Measurements from ENCODE around the gene KRTAP13-1.
A peak's percentile ranks its signal among the peaks of the same experiment; 100 is the strongest.

KRTAP13-1 gene, protein sequence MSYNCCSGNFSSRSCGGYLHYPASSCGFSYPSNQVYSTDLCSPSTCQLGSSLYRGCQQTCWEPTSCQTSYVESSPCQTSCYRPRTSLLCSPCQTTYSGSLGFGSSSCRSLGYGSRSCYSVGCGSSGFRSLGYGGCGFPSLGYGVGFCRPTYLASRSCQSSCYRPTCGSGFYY

DNA sequence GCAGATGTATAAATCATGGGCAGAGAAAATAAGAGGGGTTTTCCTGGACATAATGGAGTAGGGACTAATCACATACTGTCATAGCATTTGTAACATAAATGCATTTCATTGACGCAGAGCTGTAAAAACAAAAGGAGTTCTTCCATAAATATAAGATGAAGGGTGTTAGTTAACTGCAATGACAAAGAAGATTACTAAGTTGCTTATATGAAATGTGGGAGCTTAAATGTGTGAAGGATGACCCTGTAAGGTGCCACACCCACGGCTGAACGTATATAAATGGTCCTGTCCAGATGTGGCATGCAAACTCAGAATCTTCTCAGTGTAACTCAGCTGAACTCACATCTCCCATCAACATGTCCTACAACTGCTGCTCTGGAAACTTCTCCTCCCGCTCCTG is at the start of gene KRTAP13-1:
Gene KRTAP13-1, plus strand, starts transcription at position 301 of the 400 bp plus-strand sequence. Its CDS starts 56 bp downstream, at position 357.
- DNase-seq (ENCODE audit: low read depth, low spot score), result no peak
- no peak within 1 kb of the TSS for H3K27ac ChIP-seq

DNA sequence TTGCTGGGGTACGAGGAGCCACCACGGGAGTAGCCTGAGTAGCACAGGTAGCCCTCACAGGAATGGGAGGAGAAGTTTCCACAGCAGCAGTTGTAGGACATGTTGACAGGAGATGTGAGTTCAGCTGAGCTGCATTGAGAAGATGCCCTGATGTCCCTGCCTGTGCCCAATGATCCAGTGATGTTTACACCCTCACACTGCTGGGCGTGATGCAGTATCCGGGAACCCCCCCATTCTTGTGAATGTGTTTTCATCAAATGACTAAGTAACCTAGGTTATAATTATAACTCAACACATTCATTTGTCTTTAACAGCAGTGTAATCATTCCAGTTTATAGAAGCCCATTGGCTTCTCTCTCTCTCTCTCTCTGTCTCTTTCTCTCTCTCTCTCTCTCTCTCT is 47.3 kb upstream of the KRTAP13-1 start, which contains the start of gene KRTAP23-1:
Gene KRTAP23-1, minus strand, starts transcription at position 101 of the 400 bp plus-strand sequence. Its CDS starts 0 bp downstream, at position 101.
- no peak within 1 kb of the TSS for H3K27ac ChIP-seq
- DNase-seq (ENCODE audit: low read depth, low spot score), result no peak

DNA sequence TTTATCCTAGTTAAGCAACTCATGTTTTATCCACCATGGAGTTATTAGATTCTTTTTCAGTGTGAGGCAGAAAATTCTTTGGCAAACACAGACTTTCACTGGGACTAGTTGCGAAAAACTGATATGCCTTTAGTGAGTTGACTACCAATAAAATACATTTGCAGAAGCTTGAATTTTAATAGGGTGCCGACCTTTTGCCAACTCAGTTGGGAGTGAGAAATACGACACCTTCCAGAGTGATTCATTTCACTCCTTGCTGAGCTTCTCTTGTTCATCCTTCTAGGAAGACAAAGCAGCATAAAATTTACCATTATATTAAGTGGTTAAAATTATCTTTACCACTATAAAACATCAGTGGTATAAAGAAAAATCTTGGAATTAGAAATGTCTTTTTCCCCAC is 46.3 kb upstream of the KRTAP13-1 start:
- H3K27ac ChIP-seq, result no peak overlapping the region
- no peak for DNase-seq (ENCODE audit: low read depth, low spot score)

DNA sequence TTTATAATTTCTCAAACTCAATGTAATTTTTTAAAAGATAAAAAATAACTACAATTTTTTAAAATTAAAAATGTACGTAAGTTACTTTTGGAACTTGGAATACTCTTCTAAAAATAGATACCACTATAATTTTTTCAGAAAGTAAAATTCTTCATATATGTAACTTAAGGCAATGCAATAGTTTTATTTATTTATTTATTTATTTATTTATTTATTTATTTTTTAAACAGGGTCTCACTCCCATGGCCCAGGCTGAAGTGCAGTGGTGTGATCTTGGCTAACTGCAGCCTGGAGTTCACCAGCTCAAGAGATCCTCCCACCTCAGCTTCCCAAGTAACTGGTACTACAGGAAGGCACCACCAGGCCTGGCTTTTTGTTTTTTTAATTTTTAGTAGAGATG is 44.3 kb upstream of the KRTAP13-1 start:
- no peak for DNase-seq (ENCODE audit: low read depth, low spot score)
- no peak overlapping the region for H3K27ac ChIP-seq

DNA sequence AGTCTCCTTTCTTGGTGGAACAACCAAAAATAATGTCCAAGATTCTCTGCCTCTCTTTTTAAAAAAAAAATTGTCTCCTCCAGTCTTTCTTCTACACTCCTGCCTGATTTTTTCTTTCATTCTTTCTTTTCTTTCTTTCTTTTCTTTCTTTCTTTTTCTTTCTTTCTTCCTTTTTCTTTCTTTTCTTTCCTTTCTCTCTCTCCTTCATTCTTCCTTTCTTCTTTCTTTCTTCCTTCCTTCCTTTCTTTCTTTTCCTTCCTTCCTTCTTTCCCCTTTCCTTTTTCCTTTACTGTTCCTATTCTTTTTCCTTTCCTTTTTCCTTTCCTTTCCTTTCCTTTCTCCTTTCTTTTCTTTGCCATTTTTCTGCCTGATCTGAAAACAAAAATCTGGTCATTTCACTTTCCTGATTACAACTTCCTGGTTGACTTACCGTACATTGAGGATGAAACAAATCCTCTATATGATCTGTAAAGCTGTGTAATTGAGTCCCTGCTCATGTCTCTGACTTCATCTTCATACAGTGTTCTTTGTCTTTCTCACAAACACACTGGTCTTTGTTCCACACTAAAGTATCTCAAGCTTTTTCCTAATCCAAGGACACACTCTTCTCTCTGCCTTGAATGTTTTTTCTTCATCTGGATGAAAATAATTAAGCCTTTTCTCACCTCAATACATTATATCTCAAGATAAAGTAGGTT is 41.4 kb upstream of the KRTAP13-1 start:
- H3K27ac ChIP-seq, result no peak overlapping the region
- DNase-seq (ENCODE audit: low read depth, low spot score), result no peak

DNA sequence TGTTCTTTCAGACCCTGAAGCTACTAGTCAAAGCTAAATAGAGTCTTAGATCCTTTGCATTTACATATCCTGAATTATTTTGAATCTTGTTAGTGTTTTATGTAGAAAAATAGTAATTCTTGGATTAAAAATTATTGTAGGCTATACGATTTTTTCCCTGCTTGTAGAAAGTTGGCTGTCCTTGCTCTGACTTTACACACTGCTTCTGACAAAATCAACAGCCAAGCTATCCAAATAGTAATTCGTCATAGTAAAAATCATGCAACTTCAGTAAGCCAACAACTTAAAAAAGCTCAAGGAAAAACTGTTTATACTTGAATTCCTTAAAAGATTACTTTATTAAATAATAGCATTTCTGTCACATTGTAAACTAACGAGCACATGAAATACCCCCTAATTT is 39.9 kb upstream of the KRTAP13-1 start:
- no peak for DNase-seq (ENCODE audit: low read depth, low spot score)
- no peak overlapping the region for H3K27ac ChIP-seq

DNA sequence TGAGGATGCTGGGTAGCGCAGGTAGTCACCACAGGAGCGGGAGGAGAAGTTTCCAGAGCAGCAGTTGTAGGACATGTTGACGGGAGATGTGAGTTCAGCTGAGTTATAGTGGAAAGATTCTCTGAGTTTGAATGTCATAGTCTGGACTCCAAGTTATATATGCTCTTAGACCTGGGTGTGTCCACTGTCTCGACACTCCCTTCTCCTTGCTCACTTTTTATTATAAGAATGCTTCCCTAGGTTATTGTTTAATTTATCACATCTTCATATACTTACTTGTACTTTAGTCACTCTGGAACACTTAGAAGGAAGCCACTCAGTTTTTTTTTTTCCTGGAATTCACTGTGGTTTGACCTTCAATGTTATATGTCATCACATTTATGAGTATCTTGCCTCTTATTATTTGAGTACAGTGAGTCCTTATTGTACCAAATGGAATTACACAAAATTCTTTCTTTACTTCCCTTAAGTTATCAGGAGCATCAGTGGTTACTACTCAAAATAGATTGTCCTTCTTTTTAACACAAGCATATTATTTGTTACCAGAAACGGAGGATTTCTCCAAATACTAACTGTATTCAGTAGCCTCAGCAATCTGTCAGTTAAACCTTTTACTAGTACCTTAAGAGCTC is 23.6 kb upstream of the KRTAP13-1 start, which contains the start of gene KRTAP13-2:
Gene KRTAP13-2, minus strand, starts transcription at position 133 of the 632 bp plus-strand sequence. Its CDS starts 58 bp downstream, at position 75.
- no peak within 1 kb of the TSS for H3K27ac ChIP-seq
- DNase-seq (ENCODE audit: low read depth, low spot score), result no peak

DNA sequence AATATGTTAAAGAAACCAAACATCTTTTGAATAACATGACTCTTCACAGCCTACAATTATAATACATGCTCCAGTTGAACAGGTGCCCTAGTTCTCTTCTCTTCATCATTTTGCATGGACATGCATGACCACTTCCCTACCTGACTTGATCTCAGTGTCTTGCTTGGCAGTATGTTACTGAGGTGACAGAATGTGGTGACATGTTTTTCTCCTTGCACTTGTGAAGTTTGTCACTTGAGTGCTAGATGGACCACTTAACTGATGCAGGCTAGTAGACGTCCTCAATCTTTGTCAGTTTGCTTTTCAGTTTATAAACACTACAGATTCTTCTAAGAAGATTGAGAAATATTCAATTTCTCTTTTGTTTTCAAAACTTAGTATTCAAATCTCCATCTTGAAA is 13.6 kb upstream of the KRTAP13-1 start:
- H3K27ac ChIP-seq, result no peak overlapping the region
- DNase-seq (ENCODE audit: low read depth, low spot score), result no peak

DNA sequence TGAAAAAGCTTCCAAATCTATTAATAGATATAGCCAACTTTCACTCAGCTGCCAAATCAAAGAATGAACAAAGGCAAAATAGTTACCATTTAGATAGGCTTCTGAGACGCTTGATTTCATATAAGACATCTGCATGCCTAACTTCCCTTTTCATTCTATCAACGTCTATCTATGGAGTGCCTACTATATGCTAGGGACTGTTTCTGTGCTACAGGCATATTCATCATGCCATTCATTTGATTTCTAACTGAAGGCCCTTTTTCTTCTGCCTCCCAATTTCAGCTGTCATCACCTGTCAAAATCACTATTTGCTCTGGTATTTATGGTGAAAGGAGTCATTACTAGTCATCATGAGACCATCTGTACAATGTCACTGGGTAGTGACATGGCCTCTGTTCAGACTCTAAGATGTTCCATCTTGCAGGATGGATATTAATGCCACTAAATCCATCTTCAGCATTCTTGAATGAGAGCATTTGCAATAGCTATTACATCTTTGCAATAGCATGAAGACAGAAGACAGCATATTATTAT is 4.3 kb upstream of the KRTAP13-1 start:
- H3K27ac ChIP-seq, result no peak overlapping the region
- no peak for DNase-seq (ENCODE audit: low read depth, low spot score)

DNA sequence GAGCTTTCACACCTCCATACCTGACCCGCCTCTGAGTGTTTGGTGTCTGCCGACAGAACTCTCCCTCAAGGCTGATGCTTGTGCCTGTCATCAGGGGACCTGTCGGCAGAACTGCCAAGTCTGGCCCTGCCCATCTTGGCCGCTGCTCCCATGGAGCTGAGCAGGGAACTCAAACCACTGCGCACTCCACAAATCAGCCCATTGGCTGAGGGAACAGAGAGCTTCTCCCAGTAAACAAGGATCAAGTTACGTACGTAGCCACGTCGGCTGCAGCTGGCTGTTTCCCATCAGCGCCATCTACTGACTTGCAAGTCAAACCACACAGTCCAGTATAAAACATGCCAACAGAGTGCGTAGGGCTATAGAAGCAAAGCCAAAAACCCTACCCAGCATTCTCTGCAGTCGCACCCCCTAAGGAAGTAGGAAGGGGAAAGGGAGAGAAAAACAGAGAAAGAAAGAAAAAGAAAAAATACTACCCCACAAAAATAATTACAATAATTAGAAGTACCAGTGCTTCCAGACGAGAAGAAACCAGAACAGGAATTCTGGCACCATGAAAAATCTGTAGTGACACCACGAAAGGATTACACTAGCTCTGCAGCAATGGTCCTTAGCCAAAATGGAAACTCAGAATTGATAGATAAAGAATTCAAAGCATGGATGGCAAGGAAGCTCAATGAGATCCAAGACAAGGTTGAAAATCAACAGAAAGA is 13.1 kb downstream of the KRTAP13-1 start:
- no peak overlapping the region for H3K27ac ChIP-seq
- peak; percentile 82 for DNase-seq (ENCODE audit: low read depth, low spot score)

DNA sequence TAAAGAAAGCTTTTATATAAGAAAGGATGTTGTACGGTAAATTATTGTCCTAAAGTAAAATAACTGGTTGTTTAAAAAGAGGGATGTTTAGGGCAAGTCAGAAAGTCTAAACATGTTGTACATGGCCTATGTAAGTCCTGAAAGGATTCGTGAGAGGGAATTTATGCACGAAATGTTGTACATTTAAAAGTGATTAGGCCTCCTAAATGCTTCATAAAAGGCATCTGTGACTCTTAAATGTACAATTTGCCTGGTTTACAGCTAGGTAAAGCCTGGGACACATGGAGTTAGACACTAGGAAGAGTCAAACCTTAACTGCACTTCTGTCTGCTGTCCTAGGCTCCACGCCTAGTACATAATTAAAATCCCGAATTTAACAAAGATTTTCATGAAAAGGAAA is 20.2 kb downstream of the KRTAP13-1 start:
- H3K27ac ChIP-seq, result no peak overlapping the region
- no peak for DNase-seq (ENCODE audit: low read depth, low spot score)

DNA sequence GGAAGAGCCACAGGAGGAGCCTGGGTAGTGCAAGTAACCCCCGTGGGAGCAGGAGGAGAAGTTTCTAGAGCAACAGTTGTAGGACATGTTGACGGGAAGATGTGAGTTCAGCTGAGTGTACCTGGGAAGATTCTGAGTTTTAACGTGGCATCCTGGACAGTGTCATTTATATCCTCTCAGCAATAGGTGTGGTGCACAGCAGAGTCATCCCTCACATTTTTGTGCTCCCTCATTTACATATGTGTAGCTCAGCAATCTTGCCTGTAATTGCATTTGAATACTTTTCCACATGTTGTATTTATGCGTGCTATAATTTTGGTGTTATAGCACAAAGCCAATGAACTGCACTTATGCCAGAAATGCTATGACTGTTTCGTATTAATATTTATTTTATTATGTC is 30.0 kb downstream of the KRTAP13-1 start, which contains the start of gene KRTAP13-3:
Gene KRTAP13-3, minus strand, starts transcription at position 101 of the 400 bp plus-strand sequence. Its CDS starts 14 bp downstream, at position 87.
- no peak for DNase-seq (ENCODE audit: low read depth, low spot score)
- no peak within 1 kb of the TSS for H3K27ac ChIP-seq

DNA sequence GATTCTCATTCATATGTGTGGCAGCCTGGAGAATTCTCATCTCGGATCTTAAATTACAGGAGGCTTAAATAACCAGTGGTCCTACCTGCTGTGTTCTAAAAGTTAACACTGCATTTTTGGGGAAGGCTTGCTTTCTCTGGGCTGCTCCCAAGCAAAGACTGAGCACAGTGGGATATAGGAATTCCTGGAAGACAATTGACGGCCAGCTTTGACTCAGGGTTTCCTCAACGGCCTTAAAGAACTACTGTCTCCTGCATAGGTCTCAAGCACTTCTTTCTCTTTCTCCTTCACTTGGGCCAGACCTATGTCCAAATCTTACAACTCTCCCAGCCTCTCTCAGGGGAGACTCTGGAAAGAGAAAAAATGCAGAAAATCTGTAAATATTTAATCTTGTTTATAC is 30.9 kb downstream of the KRTAP13-1 start:
- H3K27ac ChIP-seq, result no peak overlapping the region
- DNase-seq (ENCODE audit: low read depth, low spot score), result no peak

DNA sequence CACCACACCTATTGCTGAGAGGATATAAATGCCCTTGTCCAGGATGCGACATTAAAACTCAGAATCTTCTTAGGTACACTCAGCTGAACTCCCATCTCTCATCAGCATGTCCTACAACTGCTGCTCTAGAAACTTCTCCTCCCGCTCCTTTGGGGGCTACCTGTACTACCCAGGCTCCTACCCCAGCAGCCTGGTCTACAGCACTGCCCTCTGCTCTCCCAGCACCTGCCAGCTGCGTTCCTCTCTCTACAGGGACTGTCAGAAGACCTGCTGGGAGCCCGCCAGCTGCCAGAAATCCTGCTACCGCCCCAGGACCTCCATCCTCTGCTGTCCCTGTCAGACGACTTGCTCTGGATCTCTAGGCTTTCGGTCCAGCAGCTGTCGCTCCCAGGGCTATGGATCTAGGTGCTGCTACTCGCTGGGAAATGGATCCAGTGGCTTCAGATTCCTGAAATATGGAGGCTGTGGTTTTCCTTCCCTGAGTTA is 34.4 kb downstream of the KRTAP13-1 start, which contains the start of gene KRTAP13-4:
Gene KRTAP13-4, plus strand, starts transcription at position 51 of the 486 bp plus-strand sequence. Its CDS starts 56 bp downstream, at position 107.
- H3K27ac ChIP-seq, result no peak within 1 kb of the TSS
- DNase-seq (ENCODE audit: low read depth, low spot score), result no peak

DNA sequence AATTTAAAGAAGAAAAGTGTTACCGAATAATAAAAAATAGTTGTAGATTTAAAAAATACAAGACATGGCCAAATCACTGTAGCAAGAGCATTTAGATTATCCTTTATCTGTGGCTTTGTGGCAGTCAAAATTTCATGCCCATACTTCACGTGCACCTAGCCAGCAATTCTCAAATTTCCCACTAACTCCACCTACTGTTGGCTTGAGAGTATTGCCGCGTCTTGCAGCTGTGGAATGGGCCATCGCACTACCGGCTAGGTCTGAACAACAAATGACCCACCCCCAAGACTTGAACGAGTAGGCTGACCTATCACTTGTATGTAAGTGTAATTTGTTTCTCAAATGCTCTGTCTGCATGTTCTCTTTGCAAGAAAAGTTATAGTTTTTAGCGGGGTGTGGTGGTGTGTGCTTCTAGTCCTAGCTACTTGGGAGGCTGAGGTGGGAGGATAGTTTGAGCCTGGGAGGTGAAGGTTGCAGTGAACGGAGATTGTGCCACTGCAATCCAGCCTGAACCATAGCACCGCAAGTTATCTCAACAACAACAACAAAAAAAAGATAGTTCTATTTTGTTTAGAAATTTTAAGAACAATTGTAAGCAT is 38.3 kb downstream of the KRTAP13-1 start:
- H3K27ac ChIP-seq, result no peak overlapping the region
- DNase-seq (ENCODE audit: low read depth, low spot score), result no peak

DNA sequence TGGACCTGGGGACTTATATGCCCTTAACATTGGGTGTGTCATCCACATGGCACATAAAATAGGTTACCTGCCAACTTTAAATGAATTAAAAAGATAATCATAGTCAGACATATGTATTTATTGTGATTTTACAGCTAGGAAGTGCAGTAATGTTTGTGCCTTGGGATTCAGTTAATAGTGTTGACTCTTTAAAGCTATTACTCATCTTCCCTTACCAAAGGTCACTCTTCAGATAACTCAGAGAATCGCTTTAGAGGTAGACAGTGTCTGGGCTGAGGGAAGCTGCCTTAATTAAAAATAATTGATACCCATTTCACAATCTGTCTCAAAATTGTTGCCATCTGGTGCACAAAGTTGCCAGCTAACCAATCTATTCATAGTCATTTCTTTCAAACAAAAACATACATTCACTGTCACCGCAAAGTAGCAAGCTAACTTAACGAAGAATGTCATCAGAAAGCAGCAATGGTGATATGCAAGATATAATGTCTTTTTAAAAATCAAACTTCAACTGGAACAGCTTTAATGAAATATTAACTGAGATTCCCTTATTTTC is 41.3 kb downstream of the KRTAP13-1 start:
- no peak overlapping the region for H3K27ac ChIP-seq
- no peak for DNase-seq (ENCODE audit: low read depth, low spot score)

DNA sequence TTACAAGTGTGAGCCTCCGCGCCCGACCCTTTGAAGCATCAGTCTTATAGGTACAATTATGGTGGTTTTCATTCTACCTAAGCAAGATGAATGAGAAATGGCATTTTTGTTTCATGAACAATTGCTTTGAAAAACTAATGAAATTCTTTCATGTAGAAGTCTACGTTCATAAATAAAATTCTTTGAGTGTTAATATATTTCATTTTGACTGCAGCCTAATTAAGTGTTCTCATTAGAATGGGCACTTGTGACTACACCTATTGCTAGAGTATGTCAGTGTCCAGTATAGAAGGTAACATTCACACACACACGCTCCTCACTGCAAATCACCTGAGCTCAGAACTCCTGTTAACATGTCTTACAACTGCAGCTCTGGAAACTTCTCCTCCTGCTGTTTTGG is 44.1 kb downstream of the KRTAP13-1 start, which contains the start of gene KRTAP15-1:
Gene KRTAP15-1, plus strand, starts transcription at position 301 of the 400 bp plus-strand sequence. Its CDS starts 53 bp downstream, at position 354.
- no peak within 1 kb of the TSS for H3K27ac ChIP-seq
- DNase-seq (ENCODE audit: low read depth, low spot score), result no peak

DNA sequence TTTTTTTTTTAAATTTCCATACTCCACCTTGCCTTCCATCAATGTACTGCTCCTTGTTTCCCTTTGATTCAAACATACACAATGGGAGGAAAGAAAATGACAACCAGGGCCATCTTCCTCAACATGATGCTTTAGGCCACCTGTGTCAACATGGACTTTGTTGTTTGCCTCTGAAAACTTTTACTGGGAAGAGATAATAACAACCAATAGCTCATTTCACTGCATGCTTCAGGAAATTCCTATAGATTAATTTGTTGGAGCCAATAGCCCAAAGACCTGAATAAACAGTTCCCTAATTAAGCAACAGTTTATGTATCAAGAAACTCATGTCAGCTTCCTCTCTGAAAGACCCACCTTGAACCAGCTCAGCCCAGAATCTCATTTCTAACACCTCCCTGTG is 47.4 kb downstream of the KRTAP13-1 start:
- no peak for DNase-seq (ENCODE audit: low read depth, low spot score)
- H3K27ac ChIP-seq, result no peak overlapping the region

DNA sequence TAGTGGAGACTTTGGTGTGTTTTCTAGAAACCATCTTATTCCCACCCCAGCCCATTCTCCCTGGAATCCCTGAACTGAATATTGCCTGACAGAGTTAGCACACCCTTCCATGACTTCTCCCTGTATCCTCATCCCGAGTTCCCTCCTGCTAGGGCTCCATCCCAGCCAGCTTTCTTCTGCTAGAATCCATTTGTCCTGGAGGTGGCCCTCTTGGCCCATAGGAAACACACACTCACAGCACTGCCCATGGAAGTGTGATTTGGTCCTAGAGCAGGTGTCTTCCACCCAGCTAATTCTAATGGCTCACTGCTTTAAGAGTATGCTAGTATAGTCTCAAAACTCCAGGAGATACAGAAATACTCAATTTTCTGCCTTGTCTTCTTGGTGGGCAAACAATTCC is 48.4 kb downstream of the KRTAP13-1 start:
- H3K27ac ChIP-seq, result no peak overlapping the region
- no peak for DNase-seq (ENCODE audit: low read depth, low spot score)
